ENCODE data around the gene CFHR2.

DNA sequence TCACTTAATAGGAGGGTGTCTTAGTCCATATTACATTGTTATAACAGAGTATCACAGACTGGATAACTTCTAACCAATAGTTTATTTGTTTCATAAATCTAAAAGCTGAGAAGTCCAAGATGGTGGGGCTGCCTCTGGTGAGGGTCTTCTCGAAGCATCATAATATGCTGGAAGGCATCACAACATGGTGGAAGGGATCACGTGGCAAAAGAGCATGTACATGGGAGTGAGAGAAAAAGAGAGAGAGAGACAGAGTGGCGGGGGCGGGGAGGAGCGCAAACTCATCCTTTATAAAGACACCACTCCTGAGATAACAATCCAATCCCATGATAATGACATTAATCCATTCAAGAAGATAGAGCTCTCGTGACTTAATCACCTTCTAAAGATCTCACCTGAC is 65.3 kb downstream of the CFHR2 start:
- no peak for TF ChIP-seq PPARA (CRISPR knock-in tag; IDR thresholded peaks at IDR 0.05; ENCODE audit: borderline replicate concordance)
- TF ChIP-seq, protein P1, sequence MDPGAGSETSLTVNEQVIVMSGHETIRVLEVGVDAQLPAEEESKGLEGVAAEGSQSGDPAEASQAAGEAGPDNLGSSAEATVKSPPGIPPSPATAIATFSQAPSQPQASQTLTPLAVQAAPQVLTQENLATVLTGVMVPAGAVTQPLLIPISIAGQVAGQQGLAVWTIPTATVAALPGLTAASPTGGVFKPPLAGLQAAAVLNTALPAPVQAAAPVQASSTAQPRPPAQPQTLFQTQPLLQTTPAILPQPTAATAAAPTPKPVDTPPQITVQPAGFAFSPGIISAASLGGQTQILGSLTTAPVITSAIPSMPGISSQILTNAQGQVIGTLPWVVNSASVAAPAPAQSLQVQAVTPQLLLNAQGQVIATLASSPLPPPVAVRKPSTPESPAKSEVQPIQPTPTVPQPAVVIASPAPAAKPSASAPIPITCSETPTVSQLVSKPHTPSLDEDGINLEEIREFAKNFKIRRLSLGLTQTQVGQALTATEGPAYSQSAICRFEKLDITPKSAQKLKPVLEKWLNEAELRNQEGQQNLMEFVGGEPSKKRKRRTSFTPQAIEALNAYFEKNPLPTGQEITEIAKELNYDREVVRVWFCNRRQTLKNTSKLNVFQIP (CRISPR knock-in tag; IDR thresholded peaks at IDR 0.05; ENCODE audit: borderline replicate concordance, low read depth), result no peak
- no peak for TF ChIP-seq GLIS3 (CRISPR knock-in tag; IDR thresholded peaks at IDR 0.05)
- TF ChIP-seq ARNTL (CRISPR knock-in tag; IDR thresholded peaks at IDR 0.05; ENCODE audit: borderline replicate concordance, low read depth), result no peak
- TF ChIP-seq, protein P2, sequence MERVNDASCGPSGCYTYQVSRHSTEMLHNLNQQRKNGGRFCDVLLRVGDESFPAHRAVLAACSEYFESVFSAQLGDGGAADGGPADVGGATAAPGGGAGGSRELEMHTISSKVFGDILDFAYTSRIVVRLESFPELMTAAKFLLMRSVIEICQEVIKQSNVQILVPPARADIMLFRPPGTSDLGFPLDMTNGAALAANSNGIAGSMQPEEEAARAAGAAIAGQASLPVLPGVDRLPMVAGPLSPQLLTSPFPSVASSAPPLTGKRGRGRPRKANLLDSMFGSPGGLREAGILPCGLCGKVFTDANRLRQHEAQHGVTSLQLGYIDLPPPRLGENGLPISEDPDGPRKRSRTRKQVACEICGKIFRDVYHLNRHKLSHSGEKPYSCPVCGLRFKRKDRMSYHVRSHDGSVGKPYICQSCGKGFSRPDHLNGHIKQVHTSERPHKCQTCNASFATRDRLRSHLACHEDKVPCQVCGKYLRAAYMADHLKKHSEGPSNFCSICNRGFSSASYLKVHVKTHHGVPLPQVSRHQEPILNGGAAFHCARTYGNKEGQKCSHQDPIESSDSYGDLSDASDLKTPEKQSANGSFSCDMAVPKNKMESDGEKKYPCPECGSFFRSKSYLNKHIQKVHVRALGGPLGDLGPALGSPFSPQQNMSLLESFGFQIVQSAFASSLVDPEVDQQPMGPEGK (CRISPR knock-in tag; IDR thresholded peaks at IDR 0.05; ENCODE audit: borderline replicate concordance), result no peak

Measured in SK-N-SH treated with all-trans-retinoic acid at 6 μM for 48 hours (cell line).